NB4 (cell line): ENCODE data around the gene MNAT1.

Experiments used
- DNase-seq: peaks from one replicate; pipeline ENCODE4 v3.0.0; 2010; ENCODE audit warnings: low read depth
- H3K4me3 ChIP-seq: one replicate; pipeline ENCODE4 v1.5.1; 2011; ENCODE audit warnings: mild to moderate bottlenecking, low read depth, low read length, moderate library complexity
- MYC ChIP-seq: IDR thresholded peaks from 2 replicates; pipeline ENCODE4 v1.6.1; 2011; ENCODE audit warnings: low read depth, low read length
- POLR2A ChIP-seq: IDR thresholded peaks from 2 replicates; pipeline ENCODE4 v1.6.1; 2011; ENCODE audit warnings: mild to moderate bottlenecking; ENCODE audit not compliant: insufficient read length; ENCODE audit errors: extremely low read depth
- TF ChIP-seq, protein P1 (sequence below): IDR thresholded peaks from 2 replicates; pipeline ENCODE4 v1.6.1; 2011; ENCODE audit warnings: low read depth, low read length
- TF ChIP-seq, protein P2 (sequence below): IDR thresholded peaks from one replicate; pipeline ENCODE4 v1.5.1; 2012; ENCODE audit warnings: low read depth, low read length

MNAT1 gene

DNA sequence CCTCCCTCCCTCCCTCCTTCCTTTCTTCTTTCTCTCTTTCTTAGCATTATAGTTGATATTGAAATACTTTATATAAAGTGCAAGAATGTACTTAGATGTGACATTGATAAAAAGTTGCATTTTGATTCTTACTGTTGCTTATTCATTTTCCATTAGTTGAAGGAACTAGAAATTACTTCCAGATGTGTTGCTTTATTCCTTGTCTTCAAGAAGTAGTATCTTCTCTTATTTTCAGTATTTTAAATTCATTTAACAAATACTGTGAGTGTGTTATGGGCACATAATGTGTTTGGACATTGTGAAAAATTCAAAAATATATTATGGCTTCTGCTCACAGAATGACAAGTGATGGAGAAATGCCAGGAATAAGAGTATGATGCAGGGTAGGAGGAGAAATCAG is 200.8 kb downstream of the MNAT1 start:
- DNase-seq: no peak
- no peak overlapping the region for H3K4me3 ChIP-seq
- TF ChIP-seq POLR2A: no peak
- TF ChIP-seq, protein P1, sequence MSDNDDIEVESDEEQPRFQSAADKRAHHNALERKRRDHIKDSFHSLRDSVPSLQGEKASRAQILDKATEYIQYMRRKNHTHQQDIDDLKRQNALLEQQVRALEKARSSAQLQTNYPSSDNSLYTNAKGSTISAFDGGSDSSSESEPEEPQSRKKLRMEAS: no peak
- TF ChIP-seq, protein P2, sequence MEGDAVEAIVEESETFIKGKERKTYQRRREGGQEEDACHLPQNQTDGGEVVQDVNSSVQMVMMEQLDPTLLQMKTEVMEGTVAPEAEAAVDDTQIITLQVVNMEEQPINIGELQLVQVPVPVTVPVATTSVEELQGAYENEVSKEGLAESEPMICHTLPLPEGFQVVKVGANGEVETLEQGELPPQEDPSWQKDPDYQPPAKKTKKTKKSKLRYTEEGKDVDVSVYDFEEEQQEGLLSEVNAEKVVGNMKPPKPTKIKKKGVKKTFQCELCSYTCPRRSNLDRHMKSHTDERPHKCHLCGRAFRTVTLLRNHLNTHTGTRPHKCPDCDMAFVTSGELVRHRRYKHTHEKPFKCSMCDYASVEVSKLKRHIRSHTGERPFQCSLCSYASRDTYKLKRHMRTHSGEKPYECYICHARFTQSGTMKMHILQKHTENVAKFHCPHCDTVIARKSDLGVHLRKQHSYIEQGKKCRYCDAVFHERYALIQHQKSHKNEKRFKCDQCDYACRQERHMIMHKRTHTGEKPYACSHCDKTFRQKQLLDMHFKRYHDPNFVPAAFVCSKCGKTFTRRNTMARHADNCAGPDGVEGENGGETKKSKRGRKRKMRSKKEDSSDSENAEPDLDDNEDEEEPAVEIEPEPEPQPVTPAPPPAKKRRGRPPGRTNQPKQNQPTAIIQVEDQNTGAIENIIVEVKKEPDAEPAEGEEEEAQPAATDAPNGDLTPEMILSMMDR: no peak
- TF ChIP-seq MYC: no peak

DNA sequence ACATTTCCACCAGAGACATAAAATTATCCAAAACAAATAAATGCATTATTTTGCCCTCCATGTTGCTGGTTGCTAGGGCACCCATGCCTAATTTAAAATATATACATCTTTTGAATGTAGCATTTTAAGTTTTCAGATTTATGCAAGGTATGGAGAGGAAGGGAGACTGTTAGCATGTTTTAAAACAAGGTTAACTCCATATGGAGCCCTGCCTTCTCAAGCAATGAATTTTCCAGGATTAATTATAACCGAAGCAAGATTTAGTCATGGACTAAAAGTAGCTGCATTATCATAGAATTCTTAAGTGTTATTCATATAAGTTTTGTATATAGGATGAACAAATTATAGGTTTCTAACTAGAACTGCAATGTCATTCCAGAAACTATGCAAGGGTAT is 209.1 kb downstream of the MNAT1 start:
- no peak for DNase-seq
- H3K4me3 ChIP-seq: no peak overlapping the region
- no peak for TF ChIP-seq POLR2A
- TF ChIP-seq, protein P1: no peak
- TF ChIP-seq, protein P2: no peak

DNA sequence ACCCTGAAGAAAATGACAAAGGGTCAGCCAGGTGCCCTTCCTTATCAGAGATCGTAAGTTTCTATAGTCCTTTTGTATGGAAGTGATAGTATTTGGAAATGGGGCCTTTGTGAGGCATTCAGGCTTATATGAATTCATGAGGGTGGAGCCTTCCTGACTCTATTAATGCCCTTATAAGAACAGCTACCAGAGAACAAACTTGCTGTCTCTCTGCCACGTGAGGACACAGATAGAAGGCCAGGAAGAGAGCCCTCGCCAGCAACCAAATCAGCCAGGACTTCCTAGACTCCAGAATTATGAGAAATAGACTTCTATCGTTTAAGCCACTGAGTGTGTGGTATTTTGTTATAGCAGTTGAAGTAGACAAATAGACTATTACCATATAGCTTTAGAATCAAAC is 209.6 kb downstream of the MNAT1 start:
- H3K4me3 ChIP-seq: no peak overlapping the region

DNA sequence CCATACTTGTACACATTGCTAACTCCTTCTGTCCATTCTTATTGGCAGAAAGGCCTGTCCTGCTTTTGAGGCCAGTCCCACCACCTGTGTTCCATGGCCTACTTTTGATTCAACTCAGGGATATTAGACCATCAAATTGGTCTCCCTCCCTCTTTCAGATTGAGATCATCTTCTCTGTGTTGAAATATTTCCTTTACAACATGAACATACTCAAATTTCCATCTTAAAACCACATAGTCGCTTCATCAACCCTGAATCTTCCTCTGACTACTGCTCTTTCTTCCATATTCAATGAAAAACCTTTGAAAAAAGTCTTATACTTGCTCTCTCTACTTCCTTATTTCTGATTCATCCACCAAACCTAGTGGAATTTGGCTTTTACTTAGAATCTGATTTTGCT is 211.4 kb downstream of the MNAT1 start:
- no peak for DNase-seq
- no peak overlapping the region for H3K4me3 ChIP-seq
- TF ChIP-seq, protein P2: no peak
- TF ChIP-seq, protein P1: no peak
- no peak for TF ChIP-seq POLR2A
- TF ChIP-seq MYC: no peak

More for the DNA sequence above, 209.6 kb downstream of the MNAT1 start:
- no peak for DNase-seq
- TF ChIP-seq, protein P2: no peak
- TF ChIP-seq MYC (no peak), POLR2A (no peak)
- TF ChIP-seq, protein P1: no peak

DNA sequence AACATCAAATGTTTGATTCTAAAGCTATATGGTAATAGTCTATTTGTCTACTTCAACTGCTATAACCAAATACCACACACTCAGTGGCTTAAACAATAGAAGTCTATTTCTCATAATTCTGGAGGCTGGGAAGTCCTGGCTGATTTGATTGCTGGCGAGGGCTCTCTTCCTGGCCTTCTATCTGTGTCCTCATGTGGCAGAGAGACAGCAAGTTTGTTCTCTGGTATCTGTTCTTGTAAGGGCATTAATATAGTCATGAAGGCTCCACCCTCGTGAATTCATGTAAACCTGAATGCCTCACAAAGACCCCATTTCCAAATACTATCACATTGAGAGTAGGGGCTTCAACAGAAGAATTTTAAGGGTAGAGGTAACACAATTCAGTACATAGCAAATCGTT is 212.2 kb downstream of the MNAT1 start:
- TF ChIP-seq MYC (no peak), POLR2A (no peak)
- TF ChIP-seq, protein P1: no peak
- no peak for DNase-seq
- no peak overlapping the region for H3K4me3 ChIP-seq

DNA sequence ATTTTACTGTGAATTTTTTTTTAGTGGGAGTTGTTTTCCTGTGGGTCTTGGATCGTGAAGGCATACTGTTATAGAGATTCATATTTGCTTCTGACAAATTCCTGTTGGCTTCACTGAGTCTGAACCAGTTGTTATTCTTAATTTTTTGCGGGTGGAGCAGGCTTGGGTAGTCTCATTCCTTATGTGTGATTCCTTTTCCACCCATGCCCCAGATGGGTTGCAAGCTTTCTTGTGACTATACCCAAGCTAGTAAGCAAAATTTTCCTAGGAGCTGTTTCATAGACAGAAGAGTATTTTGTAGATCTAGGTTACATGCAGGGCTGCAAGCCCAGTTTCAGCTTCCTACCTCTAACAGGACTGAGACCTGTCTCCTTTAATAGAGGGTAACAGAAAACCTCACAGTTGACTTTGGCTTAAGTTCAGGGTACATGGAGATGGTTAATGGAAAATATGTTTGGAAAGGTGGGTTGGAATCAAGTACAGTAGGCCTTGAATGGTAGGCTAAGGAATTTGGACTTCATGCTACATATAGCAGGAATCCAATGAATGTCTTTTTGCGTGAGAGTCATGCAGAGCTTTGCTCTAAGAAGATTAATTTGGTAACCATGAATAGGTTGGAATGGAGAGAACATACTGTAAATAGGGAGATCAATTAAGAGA is 217.3 kb downstream of the MNAT1 start:
- no peak for DNase-seq
- H3K4me3 ChIP-seq: no peak overlapping the region
- TF ChIP-seq, protein P1: no peak
- TF ChIP-seq, protein P2: no peak
- TF ChIP-seq MYC (no peak), POLR2A (no peak)
